Subcutaneous abdominal adipose tissue (tissue), 5 donors: ENCODE measurements around the gene CYB5B.
"Not testable (repeated sequence)": the region's sequence is repeated elsewhere in the genome, so short reads cannot be mapped to it uniquely, and the experiment has no call there.

Experiments
- H3K27ac ChIP-seq: one replicate; pipeline ENCODE4 v1.7.0; 2013; ENCODE audit warnings: low read depth, mild to moderate bottlenecking, inconsistent platforms, low read length, moderate library complexity
- H3K27me3 ChIP-seq, 5 donors: one replicate each; pipeline ENCODE4 v1.7.0; 2013; ENCODE audit warnings: low read length in 5 of 5, inconsistent platforms in 1 of 5; ENCODE audit not compliant: control insufficient read depth in 5 of 5, insufficient read depth in 4 of 5
- H3K36me3 ChIP-seq, 5 donors: one replicate each; pipeline ENCODE4 v1.7.0; 2013; ENCODE audit warnings: low read length in 5 of 5; ENCODE audit not compliant: control insufficient read depth in 5 of 5, insufficient read depth in 5 of 5
- H3K4me1 ChIP-seq, 5 donors: one replicate each; pipeline ENCODE4 v1.7.0; 2013; ENCODE audit warnings: low read length in 5 of 5, mild to moderate bottlenecking in 3 of 5, moderate library complexity in 1 of 5; ENCODE audit not compliant: control insufficient read depth in 5 of 5, insufficient read depth in 5 of 5
- H3K4me3 ChIP-seq, 5 donors: one replicate each; pipeline ENCODE4 v1.7.0; 2013; ENCODE audit warnings: low read length in 5 of 5, low read depth in 1 of 5
- H3K9ac ChIP-seq, 5 donors: one replicate each; pipeline ENCODE4 v1.7.0; 2013; ENCODE audit warnings: low read length in 5 of 5, mild to moderate bottlenecking in 4 of 5, moderate library complexity in 3 of 5
- H3K9me3 ChIP-seq, 5 donors: one replicate each; pipeline ENCODE4 v1.7.0; 2013; ENCODE audit warnings: low read length in 5 of 5; ENCODE audit not compliant: control insufficient read depth in 5 of 5
- donor health status: healthy.
- donor health status: healthy.
- donor health status: healthy.
- donor health status: healthy.
- donor health status: healthy.

CYB5B gene

DNA sequence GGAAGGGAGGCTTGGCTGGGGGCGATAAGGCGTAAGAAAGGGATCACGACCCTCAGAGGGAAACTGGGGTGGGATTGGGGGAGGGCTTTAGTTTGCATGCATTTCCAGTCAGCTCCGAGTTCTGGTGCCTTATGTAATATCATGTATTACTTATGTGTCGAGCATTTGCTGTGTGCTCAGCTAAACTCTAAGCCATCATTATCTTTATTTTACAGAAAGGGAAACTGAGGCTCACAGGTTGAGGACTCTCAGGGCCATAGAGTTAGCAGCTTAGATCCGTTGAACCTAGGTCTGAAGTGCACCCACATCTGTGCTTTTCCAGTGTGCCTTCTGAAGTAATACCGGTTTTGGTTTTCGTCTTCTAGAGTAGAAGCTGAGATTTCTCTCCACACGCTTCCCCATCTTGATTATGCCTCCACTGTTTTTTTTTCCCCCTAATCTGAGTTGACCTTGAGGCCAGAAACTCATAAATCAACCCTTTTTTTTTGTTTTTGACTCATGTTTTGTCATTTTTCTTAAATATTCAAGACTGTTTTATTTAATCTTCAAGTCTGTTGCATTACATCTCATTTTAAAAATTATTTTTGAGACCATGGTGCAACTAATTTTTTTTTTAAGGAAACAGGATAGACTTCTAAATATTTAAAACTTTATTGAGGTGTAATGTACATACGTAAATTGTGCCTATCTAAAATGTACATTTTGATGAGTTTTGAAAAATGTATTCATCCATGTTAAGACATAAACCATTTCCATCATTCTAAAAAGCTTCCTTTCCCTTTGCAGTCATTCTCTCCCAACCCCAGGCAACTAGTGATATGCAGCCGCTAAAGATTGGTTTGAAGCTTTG lies 741 bp downstream of the CYB5B start:
- no peaks in the 10 kb centered on the region for H3K27me3 ChIP-seq
- peaks cover 2 to 25% (median 20%) of the 10 kb centered on the region in 5 donors for H3K4me1 ChIP-seq
- H3K36me3 ChIP-seq: peaks cover 4 to 26% (median 13%) of the 10 kb centered on the region in 5 donors
- H3K4me3 ChIP-seq: peak overlapping the region; percentile 93 to 100 (median 99)
- H3K27ac ChIP-seq: peak overlapping the region; percentile 81
- peak overlapping the region; percentile 40 to 98 (median 92) for H3K9ac ChIP-seq
- H3K9me3 ChIP-seq: peaks cover 0 to 3% (median 0%) of the 10 kb centered on the region in 5 donors

DNA sequence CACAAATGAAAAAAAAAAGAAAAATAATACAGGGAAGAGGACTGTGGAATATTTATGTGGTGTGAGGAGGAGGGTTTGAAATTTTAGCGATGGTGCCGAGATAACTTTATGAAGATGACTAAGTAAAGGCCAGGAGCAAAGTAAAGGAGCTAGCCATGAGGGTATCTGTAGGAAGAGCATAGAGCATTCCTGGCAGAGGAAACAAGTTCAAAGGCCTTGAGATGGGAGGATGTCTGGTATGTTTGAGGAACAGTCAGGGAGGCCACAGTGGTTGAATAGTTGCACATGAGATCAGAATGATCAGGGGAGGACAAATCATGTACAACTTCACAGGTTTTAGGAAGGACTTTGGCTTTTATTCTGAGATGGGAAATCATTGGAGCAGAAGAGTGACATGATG lies 4.2 kb downstream of the CYB5B start:
- Histone ChIP-seq H3K4me1 (peaks cover 2 to 21% (median 17%) of the 10 kb centered on the region in 5 donors), H3K9me3 (peaks cover 0 to 3% (median 0%) of the 10 kb centered on the region in 5 donors), H3K9ac (no peak overlapping the region), H3K4me3 (no peak overlapping the region), H3K36me3 (peaks cover 20 to 52% (median 35%) of the 10 kb centered on the region in 5 donors), H3K27ac (no peak overlapping the region), H3K27me3 (no peaks in the 10 kb centered on the region)

DNA sequence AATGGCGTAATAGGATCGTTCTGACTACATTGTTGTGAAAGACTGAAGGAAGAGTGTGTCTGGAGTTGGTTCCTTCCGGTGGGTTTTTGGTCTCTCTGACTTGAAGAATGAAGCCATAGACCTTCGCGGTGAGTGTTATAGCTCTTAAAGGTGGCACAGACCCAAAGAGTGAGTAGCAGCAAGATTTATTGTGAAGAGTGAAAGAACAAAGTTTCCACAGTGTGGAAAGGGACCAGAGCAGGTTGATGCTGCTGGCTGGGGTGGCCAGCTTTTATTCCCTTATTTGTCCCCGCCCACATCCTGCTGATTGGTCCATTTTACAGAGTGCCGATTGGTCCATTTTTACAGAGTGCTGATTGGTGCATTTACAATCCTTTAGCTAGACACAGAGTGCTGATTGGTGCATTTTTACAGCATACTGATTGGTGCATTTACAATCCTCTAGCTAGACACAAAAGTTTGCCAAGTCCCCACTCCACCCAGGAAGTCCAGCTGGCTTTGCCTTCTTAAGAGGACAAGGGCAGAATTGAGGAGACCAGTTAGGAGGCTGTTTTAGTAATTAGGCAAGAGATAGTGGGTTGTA lies 4.7 kb downstream of the CYB5B start:
- H3K36me3 ChIP-seq: peaks cover 22 to 52% (median 35%) of the 10 kb centered on the region in 5 donors
- H3K27me3 ChIP-seq: not testable (repeated sequence)

DNA sequence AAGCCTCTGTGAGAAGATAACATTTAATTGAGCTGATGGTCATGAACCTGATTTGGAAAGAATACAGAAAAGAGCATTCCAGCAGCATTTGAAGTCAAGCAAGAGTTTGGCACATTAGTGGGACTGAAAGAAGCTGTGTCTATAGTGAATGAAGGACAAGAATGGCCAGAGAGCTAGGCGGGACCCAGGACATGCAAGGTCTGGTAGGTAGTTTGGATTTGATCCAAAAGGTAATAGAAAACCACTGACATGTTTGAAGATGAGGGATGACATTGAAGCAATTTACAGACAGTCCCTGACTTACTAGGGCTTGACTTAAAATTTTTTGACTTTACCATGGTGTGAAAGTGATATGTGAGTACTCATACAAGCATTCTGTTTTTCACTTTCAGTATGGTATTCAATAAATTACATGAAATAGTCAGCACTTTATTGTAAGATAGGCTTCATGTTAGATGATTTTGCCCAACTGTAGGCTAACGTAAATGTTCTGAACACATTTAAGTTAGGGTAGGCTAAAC lies 7.6 kb downstream of the CYB5B start:
- Histone ChIP-seq H3K27me3 (no peaks in the 10 kb centered on the region), H3K4me1 (peaks cover 0 to 7% (median 0%) of the 10 kb centered on the region in 5 donors), H3K9me3 (peaks cover 0 to 3% (median 0%) of the 10 kb centered on the region in 5 donors), H3K4me3 (no peak overlapping the region), H3K9ac (no peak overlapping the region), H3K36me3 (peaks cover 22 to 49% (median 36%) of the 10 kb centered on the region in 5 donors), H3K27ac (no peak overlapping the region)

More for the DNA sequence above, 4.7 kb downstream of the CYB5B start:
- not testable (repeated sequence) for H3K9ac ChIP-seq, H3K4me3 ChIP-seq, H3K27ac ChIP-seq, H3K9me3 ChIP-seq
- H3K4me1 ChIP-seq: peaks cover 2 to 16% (median 12%) of the 10 kb centered on the region in 5 donors

DNA sequence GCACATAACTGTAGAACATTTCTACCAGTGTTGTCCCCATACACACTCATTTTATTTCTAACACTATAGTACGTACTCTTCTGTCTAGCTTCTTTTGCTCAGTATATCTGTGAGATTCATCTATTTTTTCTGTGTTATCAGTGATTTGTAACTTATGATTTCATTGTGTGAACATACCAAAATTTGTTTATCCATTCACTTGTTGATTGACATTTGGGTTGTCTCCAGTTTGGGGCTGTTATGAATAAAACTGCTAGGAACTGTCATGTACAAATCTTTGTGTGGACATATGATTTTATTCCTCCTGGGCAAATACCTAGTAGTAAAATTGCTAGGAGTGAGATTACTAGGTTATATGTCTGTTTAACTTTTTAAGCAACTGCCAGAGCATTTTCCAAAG lies 9.6 kb downstream of the CYB5B start:
- Histone ChIP-seq H3K4me1 (peaks cover 0 to 7% (median 0%) of the 10 kb centered on the region in 5 donors), H3K9me3 (no peaks in the 10 kb centered on the region), H3K36me3 (peaks cover 18 to 31% (median 26%) of the 10 kb centered on the region in 5 donors), H3K9ac (no peak overlapping the region), H3K27me3 (no peaks in the 10 kb centered on the region), H3K27ac (no peak overlapping the region), H3K4me3 (no peak overlapping the region)

- no peaks in the 10 kb centered on the region for H3K9me3 ChIP-seq
- no peaks in the 10 kb centered on the region for H3K27me3 ChIP-seq
- peaks cover 13 to 18% (median 18%) of the 10 kb centered on the region in 5 donors for H3K36me3 ChIP-seq
- H3K27ac ChIP-seq: peak overlapping the region; percentile 13
- H3K9ac ChIP-seq: no peak overlapping the region
- peaks cover 0 to 7% (median 0%) of the 10 kb centered on the region in 5 donors for H3K4me1 ChIP-seq
- H3K4me3 ChIP-seq: no peak overlapping the region
Measured at GRCh38 chr16:69435977-69436820, 11.8 kb downstream of the CYB5B start.

DNA sequence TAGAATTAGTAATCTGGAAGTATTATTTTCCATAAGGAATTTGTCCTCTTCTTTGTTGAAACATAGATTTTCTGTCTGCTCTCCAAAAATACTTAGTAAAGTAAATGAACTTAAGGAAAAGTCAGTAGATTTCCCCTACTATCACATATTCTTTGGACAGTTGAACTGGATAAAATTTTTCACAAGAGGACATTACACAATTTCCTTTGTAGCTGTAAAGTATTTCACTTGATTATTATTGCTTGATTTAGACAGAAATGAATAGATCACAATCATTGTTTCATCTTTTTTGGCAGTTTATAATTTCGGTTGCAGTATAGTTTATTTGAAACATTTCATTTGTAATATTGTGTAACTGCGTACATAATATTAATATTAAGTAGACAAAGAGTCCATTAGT lies 12.5 kb downstream of the CYB5B start:
- Histone ChIP-seq H3K36me3 (peaks cover 7 to 15% (median 11%) of the 10 kb centered on the region in 5 donors), H3K9ac (no peak overlapping the region), H3K4me1 (peaks cover 0 to 7% (median 0%) of the 10 kb centered on the region in 5 donors), H3K27me3 (no peaks in the 10 kb centered on the region), H3K9me3 (no peaks in the 10 kb centered on the region), H3K4me3 (no peak overlapping the region), H3K27ac (peak overlapping the region; percentile 13)

DNA sequence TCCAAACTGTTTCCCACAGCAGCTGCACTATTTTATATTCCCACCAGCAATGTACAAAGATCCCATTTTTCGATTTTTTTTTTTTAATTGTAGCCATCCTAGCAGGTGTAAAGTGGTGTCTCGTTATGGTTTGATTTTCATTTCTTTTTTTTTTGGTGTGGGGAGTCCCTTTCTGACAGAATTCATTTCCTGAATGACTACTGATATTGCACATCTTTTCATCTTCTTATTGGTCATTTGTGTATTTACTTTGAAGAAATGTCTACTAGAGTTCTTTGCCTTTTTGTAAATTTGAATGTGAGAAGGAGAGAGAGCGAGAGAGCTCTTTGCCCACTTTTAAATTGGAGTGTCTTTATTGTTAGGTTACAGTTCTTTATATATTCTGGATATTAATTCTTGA lies 14.0 kb downstream of the CYB5B start:
- peaks cover 0 to 5% (median 4%) of the 10 kb centered on the region in 5 donors for H3K36me3 ChIP-seq
- H3K27me3 ChIP-seq: no peaks in the 10 kb centered on the region
- no peaks in the 10 kb centered on the region for H3K9me3 ChIP-seq
- peaks cover 0 to 13% (median 3%) of the 10 kb centered on the region in 5 donors for H3K4me1 ChIP-seq
- H3K27ac ChIP-seq: no peak overlapping the region
- H3K9ac ChIP-seq: no peak overlapping the region
- H3K4me3 ChIP-seq: no peak overlapping the region

DNA sequence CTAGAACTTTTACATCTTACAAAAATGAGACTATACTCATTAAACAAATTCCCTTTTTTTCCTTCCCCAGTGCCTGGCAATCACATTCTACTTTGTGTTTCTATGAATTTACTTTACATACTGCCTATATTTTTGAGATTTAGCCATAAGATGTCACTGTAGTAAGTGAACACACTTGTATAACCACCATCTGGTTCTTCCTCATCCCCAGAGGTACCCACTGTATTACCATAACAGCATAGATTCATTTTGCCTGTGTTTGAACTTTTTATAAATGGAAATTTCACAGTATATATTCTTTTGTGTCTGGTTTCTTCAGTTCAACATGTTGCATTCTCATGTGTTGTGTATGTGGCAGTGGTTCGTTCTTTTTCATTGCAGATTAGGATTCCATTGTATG lies 15.8 kb downstream of the CYB5B start:
- Histone ChIP-seq H3K9me3 (no peaks in the 10 kb centered on the region), H3K27ac (no peak overlapping the region), H3K4me1 (peaks cover 0 to 28% (median 19%) of the 10 kb centered on the region in 5 donors), H3K4me3 (no peak overlapping the region), H3K36me3 (peaks cover 0 to 4% (median 0%) of the 10 kb centered on the region in 5 donors), H3K27me3 (no peaks in the 10 kb centered on the region), H3K9ac (no peak overlapping the region)
